Cardiac fibroblast (primary cell): ENCODE measurements around the gene NPEPL1.
A peak's percentile ranks its signal among the peaks of the same experiment; 100 is the strongest.
"Not testable (repeated sequence)": the region's sequence is repeated elsewhere in the genome, so short reads cannot be mapped to it uniquely, and the experiment has no call there.

Experiments used
- DNase-seq, 2 donors: peaks; one replicate each; pipeline versions ENCODE4 v3.0.0 to v3.0.0-alpha.2; 2010; ENCODE audit warnings: low read depth in 2 of 2
- H3K4me3 ChIP-seq, 2 donors: replicated peaks in 1 of 2; 1 replicate in 1 of 2; 2 replicates in 1 of 2; pipeline ENCODE4 v1.5.1; 2011; ENCODE audit warnings: low read depth in 2 of 2, low read length in 2 of 2, mild to moderate bottlenecking in 2 of 2, moderate library complexity in 1 of 2
- CTCF ChIP-seq: IDR thresholded peaks from one replicate; pipeline ENCODE4 v1.5.1; 2011; ENCODE audit warnings: low read depth, mild to moderate bottlenecking, low read length, inconsistent platforms

The NPEPL1 gene

GRCh38 chr20:58692579-58693225, at the start of gene NPEPL1:
NPEPL1 (plus strand) TSS chr20:58692800; CDS start chr20:58692901, 101 bp downstream.
- peak within 1 kb of the TSS; percentile 43 to 51 for H3K4me3 ChIP-seq
- no peak for TF ChIP-seq CTCF
- peak; percentile 67 to 84 for DNase-seq

GRCh38 chr20:58642896-58643295, 49.7 kb upstream of the NPEPL1 start:
- DNase-seq, H3K4me3 ChIP-seq: not testable (repeated sequence)

GRCh38 chr20:58645412-58645968, 47.1 kb upstream of the NPEPL1 start:
- no peak for TF ChIP-seq CTCF
- H3K4me3 ChIP-seq = no peak overlapping the region
- DNase-seq = peak; percentile 64 to 80

GRCh38 chr20:58646257-58646656, 46.3 kb upstream of the NPEPL1 start:
- no peak for DNase-seq
- no peak for TF ChIP-seq CTCF
- no peak overlapping the region for H3K4me3 ChIP-seq

- DNase-seq = no peak
- no peak for TF ChIP-seq CTCF
- no peak overlapping the region for H3K4me3 ChIP-seq
Observed at GRCh38 chr20:58646703-58647102, 45.9 kb upstream of the NPEPL1 start.

GRCh38 chr20:58647162-58647795, 45.3 kb upstream of the NPEPL1 start:
- DNase-seq = no peak

More at GRCh38 chr20:58647162-58647795, 45.3 kb upstream of the NPEPL1 start:
- no peak overlapping the region for H3K4me3 ChIP-seq
- no peak for TF ChIP-seq CTCF
